ENCODE results near the gene TMEM272. TPM values are rescaled to one million over a fixed set of nuclear protein-coding genes. Genes with fewer than 3 reads are reported as not detected.

Gene TMEM272
- total and polyA plus RNA-seq, 2 of the 4 experiments (the other 2 are of a cell fraction): not detected

DNA sequence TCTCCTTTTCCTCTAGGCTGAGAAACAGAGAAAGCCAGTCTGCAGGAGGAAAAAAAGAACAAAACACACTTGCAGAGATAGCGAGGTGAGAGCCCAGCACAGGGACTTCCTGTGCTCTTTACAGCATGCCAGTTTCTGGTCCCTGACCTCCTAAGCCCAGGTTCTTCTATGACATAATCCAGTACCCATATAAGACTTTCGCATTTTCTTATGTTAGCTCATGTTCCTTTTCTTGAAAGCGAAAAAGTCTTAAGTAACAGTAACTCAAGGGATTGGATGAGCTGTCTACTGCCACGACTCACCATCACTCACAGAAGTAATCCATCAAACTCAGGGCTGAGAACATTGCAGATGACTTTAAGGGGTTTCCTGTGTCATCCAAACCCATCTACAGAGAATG lies 34.2 kb upstream of the TMEM272 start:
- in situ Hi-C loops (cut with MboI; ENCODE audit: low sequenced_read_pairs): no loop called here
- no peak overlapping the region for H2AK5ac ChIP-seq (ENCODE audit: low read depth, low read length)
- H3K4me2 ChIP-seq (ENCODE audit: low read depth, low read length): no peak overlapping the region
- H3K18ac ChIP-seq (ENCODE audit: low read depth, low read length): no peak overlapping the region
- no peak overlapping the region for H3K23ac ChIP-seq (ENCODE audit: low read depth, low read length)
- no peak overlapping the region for H4K8ac ChIP-seq (ENCODE audit: low read depth in 2 of 2, low read length in 2 of 2)
- DNase-seq: no peak
- no TSS peak for BruUV-seq (replicated peaks)
- no peaks in the 10 kb centered on the region for H4K20me1 ChIP-seq (ENCODE audit: insufficient read depth, low read length)
- no peak overlapping the region for H2BK20ac ChIP-seq (ENCODE audit: low read depth, low read length)
- H3K14ac ChIP-seq (replicated peaks; ENCODE audit: low read depth, low read length): no peak overlapping the region
- H3K4me3 ChIP-seq (ENCODE audit: insufficient read depth, low read depth, low read length): no peak overlapping the region
- TF ChIP-seq ELK1 (IDR thresholded peaks at IDR 0.05; ENCODE audit: borderline replicate concordance, low read depth, low read length): no peak
- TF ChIP-seq USF2 (IDR thresholded peaks at IDR 0.05; ENCODE audit: low read depth, low read length): no peak
- TF ChIP-seq RCOR1 (IDR thresholded peaks at IDR 0.05; ENCODE audit: insufficient replicate concordance, low read length): no peak
- no peak for TF ChIP-seq BHLHE40 (IDR thresholded peaks at IDR 0.05; ENCODE audit: low read depth, low read length)
- no peak for TF ChIP-seq SMC3 (IDR thresholded peaks at IDR 0.05; ENCODE audit: low read depth, low read length)
- TF ChIP-seq MXI1 (IDR thresholded peaks at IDR 0.05; ENCODE audit: borderline replicate concordance, low read depth, low read length): no peak
- no peak for TF ChIP-seq CEBPB (IDR thresholded peaks at IDR 0.05; ENCODE audit: low read depth, low read length)
- no peak for TF ChIP-seq RAD21 (IDR thresholded peaks at IDR 0.05; ENCODE audit: low read length)
- no peak overlapping the region for H4K91ac ChIP-seq (ENCODE audit: insufficient read depth, low read depth, low read length)
- H3K36me3 ChIP-seq (ENCODE audit: control insufficient read depth, insufficient read depth, low read length): no peaks in the 10 kb centered on the region
- dilution Hi-C loops (cut with HindIII; ENCODE audit: low sequenced_read_pairs, unreplicated experiment): no loop called here
- no peak overlapping the region for H3K27ac ChIP-seq (ENCODE audit: insufficient read depth, low read length)
- no peak overlapping the region for H2BK15ac ChIP-seq (ENCODE audit: low read depth, low read length)
- no peak overlapping the region for H3K9ac ChIP-seq (ENCODE audit: low read depth, low read length)
- ChIA-PET POLR2A (ENCODE audit: unreplicated experiment) (no interaction called here), CTCF (no interaction called here)
- H3K4me1 ChIP-seq (ENCODE audit: control insufficient read depth, insufficient read depth, low read length): no peaks in the 10 kb centered on the region
- ATAC-seq (ENCODE audit: low read depth): no peak
- H3K56ac ChIP-seq (ENCODE audit: extremely low read depth, insufficient read depth, low read length): no peak overlapping the region
- no peak overlapping the region for H2AFZ ChIP-seq (replicated peaks; ENCODE audit: low read length, poor library complexity)
- no peaks in the 10 kb centered on the region for H3K79me1 ChIP-seq (ENCODE audit: low read depth in 1 of 2, low read length in 2 of 2)
- no peaks in the 10 kb centered on the region; the same call in 1 of the 2 replicates for H3K9me3 ChIP-seq (ENCODE audit: control insufficient read depth, insufficient read depth, low read length)
- no peak overlapping the region for H2BK120ac ChIP-seq (ENCODE audit: low read depth, low read length)
- no peak overlapping the region for H3K4ac ChIP-seq (ENCODE audit: low read depth, low read length)
- H2BK5ac ChIP-seq (ENCODE audit: low read depth, low read length, poor library complexity, severe bottlenecking): no peak overlapping the region
- no peaks in the 10 kb centered on the region for H3K9me1 ChIP-seq (ENCODE audit: insufficient read depth, low read length)
- intact Hi-C loops (cut with micrococcal nuclease): no loop called here
- H2AK9ac ChIP-seq (replicated peaks; ENCODE audit: low read depth, low read length, poor library complexity): no peak overlapping the region
- H4K5ac ChIP-seq (ENCODE audit: low read depth, low read length): no peak overlapping the region
- WGBS, 2 experiments (ENCODE audit: extremely low coverage in 2 of 2, insufficient read length in 1 of 2): 73% methylated on average over 2 of the region's 4 CpGs; no CpG with 5 or more reads in 1 of the 2 experiments
- H3K27me3 ChIP-seq (ENCODE audit: control insufficient read depth, insufficient read depth, low read length): peaks cover 21% of the 10 kb centered on the region
